22Rv1 (cell line): Measurements from ENCODE around the gene SPG21.

Experiments
- CTCF ChIP-seq: fragments of 450-650 bp; IDR thresholded peaks from 2 replicates; pipeline ENCODE4 v1.5.1; 2017; ENCODE audit warnings: mild to moderate bottlenecking
- ZFX ChIP-seq: fragments of 450-650 bp; IDR thresholded peaks from 2 replicates; pipeline ENCODE4 v1.6.1; 2017; ENCODE audit warnings: antibody characterized with exemption, borderline replicate concordance

- TF ChIP-seq CTCF (no peak), ZFX (no peak)
Measured at GRCh38 chr15:64993290-64993689, 3.6 kb upstream of the SPG21 start.
